Gastrocnemius medialis (tissue), 4 donors: ENCODE measurements around the gene EOMES.

Source experiments
- CTCF ChIP-seq, 5 experiments: fragments of 450-650 bp in 3 of 5; fragments of 200-600 bp in 2 of 5; sonication (generic) in 2 of 5; IDR thresholded peaks in 4 of 5; conservative IDR thresholded peaks in 1 of 5; 1 replicate in 4 of 5; 2 replicates in 1 of 5; pipeline ENCODE4 v1.5.1; 2016 to 2019; ENCODE audit warnings: antibody characterized with exemption in 5 of 5, mild to moderate bottlenecking in 3 of 5, moderate library complexity in 3 of 5
- POLR2A ChIP-seq, 2 donors: fragments of 450-650 bp; IDR thresholded peaks; one replicate each; pipeline ENCODE4 v1.6.1; 2017; ENCODE audit warnings: antibody characterized with exemption in 2 of 2, mild to moderate bottlenecking in 2 of 2, moderate library complexity in 2 of 2

GRCh38 chr3:27713435-27714145, 8.5 kb downstream of the EOMES start:
- no peak for TF ChIP-seq CTCF (IDR thresholded peaks at IDR 0.05 in 4 of 5, conservative IDR thresholded peaks at IDR 0.05 in 1 of 5)
- no peak for TF ChIP-seq POLR2A (IDR thresholded peaks at IDR 0.05)
